ENCODE measurements around the gene GSK3A.

GSK3A gene

DNA sequence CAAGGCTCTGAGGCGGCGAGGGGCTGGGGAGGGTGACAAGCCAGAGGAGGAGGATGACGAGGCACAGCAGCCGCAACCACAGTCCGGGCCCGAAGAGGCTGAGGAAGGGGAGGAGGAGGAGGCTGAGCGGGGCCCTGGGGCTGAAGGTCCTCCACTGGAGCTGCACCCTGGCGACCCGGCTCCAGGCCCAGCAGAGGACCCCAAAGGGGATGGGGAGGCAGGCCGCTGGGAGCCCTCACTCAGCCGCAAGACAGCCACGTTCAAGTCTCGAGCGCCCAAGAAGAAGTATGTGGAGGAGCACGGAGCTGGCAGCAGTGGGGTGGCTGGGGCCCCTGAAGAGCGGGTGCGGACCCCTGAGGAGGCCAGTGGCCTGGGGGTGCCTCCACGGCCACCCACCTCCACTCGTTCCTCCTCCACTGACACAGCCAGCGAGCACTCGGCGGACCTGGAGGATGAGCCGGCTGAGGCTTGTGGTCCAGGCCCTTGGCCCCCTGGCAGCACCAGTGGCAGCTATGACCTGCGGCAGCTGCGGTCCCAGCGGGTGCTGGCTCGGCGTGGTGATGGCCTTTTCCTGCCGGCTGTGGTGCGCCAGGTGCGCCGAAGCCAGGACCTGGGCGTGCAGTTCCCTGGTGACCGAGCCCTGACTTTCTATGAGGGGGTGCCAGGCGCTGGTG is 29.6 kb upstream of the GSK3A start:
- H3K4me1 ChIP-seq (ENCODE audit: control insufficient read depth, insufficient read depth, low read depth, low read length) = peaks cover 61% of the 10 kb centered on the region
- H3K79me1 ChIP-seq (replicated peaks; ENCODE audit: low read length, poor library complexity, severe bottlenecking) = peaks cover 2% of the 10 kb centered on the region
- H2AK5ac ChIP-seq (ENCODE audit: low read length, severe bottlenecking) = peak overlapping the region; percentile 94
- peaks cover 49 to 51% of the 10 kb centered on the region in 2 experiments for H3K36me3 ChIP-seq (ENCODE audit: control insufficient read depth in 1 of 2, insufficient read depth in 2 of 2, low read depth in 1 of 2, low read length in 2 of 2)
- H3K27me3 ChIP-seq (ENCODE audit: control insufficient read depth in 1 of 2, insufficient read depth in 1 of 2, low read length in 2 of 2) = no peaks in the 10 kb centered on the region
- 95% methylated on average over 34 of the region's 35 CpGs for WGBS
- H2BK5ac ChIP-seq (ENCODE audit: low read depth, low read length, poor library complexity, severe bottlenecking) = no peak overlapping the region
- peak overlapping the region; percentile 98 for H3K9ac ChIP-seq (ENCODE audit: low read length)
- no peak overlapping the region for H3K23ac ChIP-seq (ENCODE audit: low read length in 2 of 2)
- H3K27ac ChIP-seq (ENCODE audit: low read length, poor library complexity, severe bottlenecking) = peak overlapping the region; percentile 97
- no peak overlapping the region for H3K4ac ChIP-seq (ENCODE audit: low read depth in 1 of 2, low read length in 2 of 2)
- no peak overlapping the region for H3K18ac ChIP-seq (ENCODE audit: low read depth in 1 of 2, low read length in 2 of 2)
- no peak overlapping the region for H3K14ac ChIP-seq (ENCODE audit: low read length in 2 of 2)
- H2BK15ac ChIP-seq (ENCODE audit: low read depth, poor library complexity, severe bottlenecking) = peak overlapping the region; percentile 23
- H2AFZ ChIP-seq (ENCODE audit: low read depth, low read length) = no peak overlapping the region
- H2BK120ac ChIP-seq (ENCODE audit: low read depth, low read length) = no peak overlapping the region
- no peak overlapping the region for H3K4me2 ChIP-seq (ENCODE audit: low read length, poor library complexity, severe bottlenecking)
- H4K91ac ChIP-seq (ENCODE audit: low read length) = no peak overlapping the region
- no peak for DNase-seq
- peak overlapping the region in 1 of 2 experiments; percentile 21 for H2BK12ac ChIP-seq (ENCODE audit: low read length in 2 of 2)
- no peak overlapping the region for H4K8ac ChIP-seq (ENCODE audit: low read length)
- no peaks in the 10 kb centered on the region for H3K9me3 ChIP-seq (ENCODE audit: control insufficient read depth, low read length)
- no peak overlapping the region for H3K4me3 ChIP-seq (ENCODE audit: insufficient read depth in 1 of 2, low read depth in 1 of 2, low read length in 2 of 2)

GRCh38 chr19:42271045-42271419 is 28.6 kb upstream of the GSK3A start:
- DNase-seq = no peak
- peak overlapping the region in 1 of 2 experiments; percentile 45 for H3K4ac ChIP-seq (ENCODE audit: low read depth in 1 of 2, low read length in 2 of 2)
- no peak overlapping the region for H2BK120ac ChIP-seq (ENCODE audit: low read depth, low read length)
- peaks cover 39 to 44% of the 10 kb centered on the region in 2 experiments for H3K36me3 ChIP-seq (ENCODE audit: control insufficient read depth in 1 of 2, insufficient read depth in 2 of 2, low read depth in 1 of 2, low read length in 2 of 2)
- H3K4me1 ChIP-seq (ENCODE audit: control insufficient read depth, insufficient read depth, low read depth, low read length) = peaks cover 54% of the 10 kb centered on the region
- peak overlapping the region; percentile 94 for H2AK5ac ChIP-seq (ENCODE audit: low read length, severe bottlenecking)
- no peaks in the 10 kb centered on the region for H3K27me3 ChIP-seq (ENCODE audit: control insufficient read depth in 1 of 2, insufficient read depth in 1 of 2, low read length in 2 of 2)
- peak overlapping the region; percentile 57 for H2BK5ac ChIP-seq (ENCODE audit: low read depth, low read length, poor library complexity, severe bottlenecking)
- H2AFZ ChIP-seq (ENCODE audit: low read depth, low read length) = no peak overlapping the region
- peak overlapping the region in 1 of 2 experiments; percentile 96 for H2BK12ac ChIP-seq (ENCODE audit: low read length in 2 of 2)
- H3K9me3 ChIP-seq (ENCODE audit: control insufficient read depth, low read length) = no peaks in the 10 kb centered on the region
- peak overlapping the region; percentile 23 to 98 for H3K18ac ChIP-seq (ENCODE audit: low read depth in 1 of 2, low read length in 2 of 2)
- WGBS = 93% methylated on average over 3 of the region's 3 CpGs
- peak overlapping the region; percentile 97 for H3K27ac ChIP-seq (ENCODE audit: low read length, poor library complexity, severe bottlenecking)
- no peak overlapping the region for H2BK15ac ChIP-seq (ENCODE audit: low read depth, poor library complexity, severe bottlenecking)
- H3K79me1 ChIP-seq (replicated peaks; ENCODE audit: low read length, poor library complexity, severe bottlenecking) = peaks cover 2% of the 10 kb centered on the region
- H3K23ac ChIP-seq (ENCODE audit: low read length in 2 of 2) = peak overlapping the region in 1 of 2 experiments; percentile 75
- H4K91ac ChIP-seq (ENCODE audit: low read length) = no peak overlapping the region
- H3K9ac ChIP-seq (ENCODE audit: low read length) = peak overlapping the region; percentile 98
- H4K8ac ChIP-seq (ENCODE audit: low read length) = peak overlapping the region; percentile 39
- H3K4me3 ChIP-seq (ENCODE audit: insufficient read depth in 1 of 2, low read depth in 1 of 2, low read length in 2 of 2) = peak overlapping the region; percentile 37 to 96
- H3K14ac ChIP-seq (ENCODE audit: low read length in 2 of 2) = peak overlapping the region in 1 of 2 experiments; percentile 98
- peak overlapping the region; percentile 81 for H3K4me2 ChIP-seq (ENCODE audit: low read length, poor library complexity, severe bottlenecking)

GRCh38 chr19:42270346-42271044 is 28.1 kb upstream of the GSK3A start:
- Histone ChIP-seq H3K27ac (ENCODE audit: low read length, poor library complexity, severe bottlenecking) (peak overlapping the region; percentile 97), H2BK5ac (ENCODE audit: low read depth, low read length, poor library complexity, severe bottlenecking) (peak overlapping the region; percentile 97), H4K91ac (ENCODE audit: low read length) (peak overlapping the region; percentile 94), H3K9ac (ENCODE audit: low read length) (peak overlapping the region; percentile 98), H3K23ac (ENCODE audit: low read length in 2 of 2) (peak overlapping the region in 1 of 2 experiments; percentile 75), H2BK12ac (ENCODE audit: low read length in 2 of 2) (peak overlapping the region; percentile 92 to 96), H4K8ac (ENCODE audit: low read length) (peak overlapping the region; percentile 91), H3K36me3 (ENCODE audit: control insufficient read depth in 1 of 2, insufficient read depth in 2 of 2, low read depth in 1 of 2, low read length in 2 of 2) (peaks cover 34 to 40% of the 10 kb centered on the region in 2 experiments), H3K14ac (ENCODE audit: low read length in 2 of 2) (peak overlapping the region in 1 of 2 experiments; percentile 98), H3K4ac (ENCODE audit: low read depth in 1 of 2, low read length in 2 of 2) (peak overlapping the region; percentile 83 to 96), H2BK15ac (ENCODE audit: low read depth, poor library complexity, severe bottlenecking) (peak overlapping the region; percentile 95), H3K9me3 (ENCODE audit: control insufficient read depth, low read length) (no peaks in the 10 kb centered on the region), H3K18ac (ENCODE audit: low read depth in 1 of 2, low read length in 2 of 2) (peak overlapping the region; percentile 79 to 98), H2AK5ac (ENCODE audit: low read length, severe bottlenecking) (peak overlapping the region; percentile 95), H3K27me3 (ENCODE audit: control insufficient read depth in 1 of 2, insufficient read depth in 1 of 2, low read length in 2 of 2) (no peaks in the 10 kb centered on the region), H3K4me1 (ENCODE audit: control insufficient read depth, insufficient read depth, low read depth, low read length) (peaks cover 51% of the 10 kb centered on the region), H2AFZ (ENCODE audit: low read depth, low read length) (no peak overlapping the region), H3K79me1 (replicated peaks; ENCODE audit: low read length, poor library complexity, severe bottlenecking) (peaks cover 2% of the 10 kb centered on the region), H2BK120ac (ENCODE audit: low read depth, low read length) (peak overlapping the region; percentile 71), H3K4me3 (ENCODE audit: insufficient read depth in 1 of 2, low read depth in 1 of 2, low read length in 2 of 2) (peak overlapping the region; percentile 44 to 96), H3K4me2 (ENCODE audit: low read length, poor library complexity, severe bottlenecking) (peak overlapping the region; percentile 81)
- peak; percentile 73 for DNase-seq
- WGBS = 77% methylated on average over 17 of the region's 18 CpGs
